Endothelial cell of umbilical vein (primary cell): ENCODE results near the gene XAGE1B. TPM values are rescaled to one million over a fixed set of nuclear protein-coding genes. Genes with fewer than 3 reads are reported as not detected.
"Not testable (repeated sequence)": the region's sequence is repeated elsewhere in the genome, so short reads cannot be mapped to it uniquely, and the experiment has no call there.

ENCODE experiments used
- BruUV-seq: library from RNA; stranded (reverse); fragments of 400-500 nt; replicated peaks from 2 replicates; lab custom pipeline; 2021; lab: Mats Ljungman, UMichigan
- CTCF ChIA-PET: fragments of 300-600, 350-600 bp; sonication (Branson Sonifier 250); formaldehyde crosslinking; loops from one replicate; lab custom pipeline; 2021; ENCODE audit warnings: antibody characterized with exemption, inconsistent platforms; lab: Charles Lee
- POLR2A ChIA-PET: fragments of 300-600, 350-600 bp; sonication (Branson Sonifier 250); formaldehyde crosslinking; loops from one replicate; lab custom pipeline; 2021; ENCODE audit warnings: antibody characterized with exemption, inconsistent platforms; lab: Charles Lee
- DNase-seq: peaks from one replicate; pipeline ENCODE4 v3.0.0-alpha.2; 2011; ENCODE audit warnings: low read depth, low spot score
- FAIRE-seq: peaks from 2 replicates; lab custom pipeline; 2011; peaks lifted over from hg19 to GRCh38; lab: Jason Lieb, UNC
- H2AFZ ChIP-seq: 2 replicates; pipeline ENCODE4 v1.6.0; 2012; ENCODE audit warnings: low read depth, low read length, control low read depth, inconsistent platforms
- H3K27ac ChIP-seq: 2 replicates; pipeline ENCODE4 v1.5.1; 2011; ENCODE audit warnings: low read depth, mild to moderate bottlenecking, control low read depth, low read length, moderate library complexity; ENCODE audit not compliant: insufficient read depth
- H3K27me3 ChIP-seq, 2 experiments: 2 replicates each; pipeline versions ENCODE4 v1.6.0 to v1.6.1; 2011; ENCODE audit warnings: low read length in 2 of 2, mixed read lengths in 1 of 2; ENCODE audit not compliant: control insufficient read depth in 2 of 2, insufficient read depth in 2 of 2
- H3K36me3 ChIP-seq, 2 experiments: 2 replicates in 1 of 2; 3 replicates in 1 of 2; pipeline ENCODE4 v1.5.1; 2011; ENCODE audit warnings: low read length in 2 of 2, mild to moderate bottlenecking in 1 of 2, moderate library complexity in 1 of 2; ENCODE audit not compliant: control insufficient read depth in 2 of 2, insufficient read depth in 2 of 2; ENCODE audit errors: extremely low read depth in 1 of 2
- H3K4me1 ChIP-seq: 3 replicates; pipeline ENCODE4 v1.5.1; 2011; ENCODE audit warnings: mild to moderate bottlenecking, low read length; ENCODE audit not compliant: control insufficient read depth, insufficient read depth; ENCODE audit errors: extremely low read depth
- H3K4me2 ChIP-seq: 2 replicates; pipeline ENCODE4 v1.6.1; 2011; ENCODE audit warnings: low read length, control low read depth, mixed read lengths; ENCODE audit not compliant: insufficient read depth
- H3K4me3 ChIP-seq, 3 experiments: fragments of 200-600 bp in 1 of 3; sonication (generic), shearing (Covaris generic) in 1 of 3; replicated peaks in 1 of 3; 2 replicates each; pipeline ENCODE4 v1.5.1; 2011 to 2016; ENCODE audit warnings: control low read depth in 3 of 3, low read length in 3 of 3, mild to moderate bottlenecking in 2 of 3, inconsistent platforms in 1 of 3, low read depth in 1 of 3, moderate library complexity in 1 of 3; ENCODE audit not compliant: insufficient read depth in 1 of 3
- H3K79me2 ChIP-seq: 2 replicates; pipeline ENCODE4 v1.6.0; 2012; ENCODE audit warnings: low read length, inconsistent platforms; ENCODE audit not compliant: control insufficient read depth, insufficient read depth
- H3K9ac ChIP-seq: replicated peaks from 2 replicates; pipeline ENCODE3; 2011; ENCODE audit warnings: low read length, control low read depth; ENCODE audit not compliant: insufficient read depth; ENCODE audit errors: extremely low read depth
- H3K9me1 ChIP-seq: replicated peaks from 3 replicates; pipeline ENCODE4 v1.6.0; 2011; ENCODE audit warnings: mild to moderate bottlenecking, low read length; ENCODE audit not compliant: control insufficient read depth, insufficient read depth; ENCODE audit errors: extremely low read depth
- H3K9me3 ChIP-seq: replicated peaks from 2 replicates; pipeline ENCODE4 v1.5.1; 2012; ENCODE audit warnings: low read length, inconsistent platforms; ENCODE audit not compliant: control insufficient read depth, insufficient read depth
- H4K20me1 ChIP-seq: replicated peaks from 2 replicates; pipeline ENCODE3; 2011; ENCODE audit warnings: mild to moderate bottlenecking, low read length; ENCODE audit not compliant: control insufficient read depth, insufficient read depth; ENCODE audit errors: extremely low read depth
- FOS ChIP-seq: IDR thresholded peaks from 2 replicates; pipeline ENCODE4 v1.6.1; 2011; ENCODE audit warnings: mild to moderate bottlenecking, low read length, moderate library complexity, borderline replicate concordance; ENCODE audit not compliant: insufficient read depth
- GATA2 ChIP-seq: IDR thresholded peaks from 2 replicates; pipeline ENCODE4 v1.7.0; 2011; ENCODE audit warnings: low read depth, mild to moderate bottlenecking, moderate library complexity, mixed read lengths, low read length; ENCODE audit not compliant: insufficient read length, insufficient read depth
- JUN ChIP-seq: IDR thresholded peaks from 2 replicates; pipeline ENCODE4 v1.6.1; 2011; ENCODE audit warnings: borderline replicate concordance, low read depth; ENCODE audit not compliant: insufficient read length, insufficient read depth
- MYC ChIP-seq: IDR thresholded peaks from one replicate; pipeline ENCODE4 v1.6.1; 2011; ENCODE audit warnings: mild to moderate bottlenecking, low read depth, low read length
- POLR2A ChIP-seq: IDR thresholded peaks from 2 replicates; pipeline ENCODE4 v1.6.1; 2012; ENCODE audit warnings: low read depth, mild to moderate bottlenecking, control low read depth, low read length
- dilution Hi-C: fragments of 300-500 bp; cut with MboI; formaldehyde crosslinking; loops from one replicate; pipeline ENCODE4 v1.15.0; 2019; ENCODE audit warnings: low sequenced_read_pairs; ENCODE audit not compliant: extremely low pct_ligation_motif_present
- intact Hi-C: fragments of 100-400 bp; cut with micrococcal nuclease; formaldehyde crosslinking; loops from one replicate; pipeline ENCODE4 v1.10.0; 2022
- polyA plus RNA-seq, 4 experiments: library from polyadenylated mRNA; depleted of rRNA in 3 of 4; stranded (reverse) in 3 of 4; unstranded in 1 of 4; fragments of >200 nt; gene quantifications; 2 replicates each; pipeline versions ENCODE4 v1.2.1 to v1.2.3, GENCODE V29; 2011 to 2012; ENCODE audit warnings: missing spikeins in 1 of 4
- total RNA-seq: library from RNA; stranded (reverse); gene quantifications from 2 replicates; pipeline ENCODE4 v1.2.3, GENCODE V29; 2021
- TF ChIP-seq, protein P1 (sequence below): IDR thresholded peaks from 2 replicates; pipeline ENCODE4 v1.6.1; 2011; ENCODE audit not compliant: insufficient read depth, insufficient read length

The XAGE1B gene
- total and polyA plus RNA-seq, 2 donors (not counting 3 experiments of a cell fraction or from before 2014, with no cell fraction given), result not detected

- H2AFZ ChIP-seq, result no peak overlapping the region
- CTCF ChIA-PET, result no interaction called here
- TF ChIP-seq, protein P1, sequence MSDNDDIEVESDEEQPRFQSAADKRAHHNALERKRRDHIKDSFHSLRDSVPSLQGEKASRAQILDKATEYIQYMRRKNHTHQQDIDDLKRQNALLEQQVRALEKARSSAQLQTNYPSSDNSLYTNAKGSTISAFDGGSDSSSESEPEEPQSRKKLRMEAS, result no peak
- TF ChIP-seq FOS (no peak), JUN (no peak), POLR2A (no peak), MYC (no peak), GATA2 (no peak)
- H3K9me3 ChIP-seq, result no peaks in the 10 kb centered on the region
- DNase-seq (no peak), FAIRE-seq (no peak)
- intact Hi-C loops, result no loop called here
- no peak overlapping the region for H3K27ac ChIP-seq
- POLR2A ChIA-PET, result no interaction called here
- H3K9ac ChIP-seq, result no peak overlapping the region
- no peak overlapping the region for H3K4me3 ChIP-seq
- no peaks in the 10 kb centered on the region for H3K27me3 ChIP-seq
- no peaks in the 10 kb centered on the region for H4K20me1 ChIP-seq
- no TSS peak for BruUV-seq
- H3K4me2 ChIP-seq, result no peak overlapping the region
- dilution Hi-C loops, result no loop called here
- H3K79me2 ChIP-seq, result no peaks in the 10 kb centered on the region
- no peaks in the 10 kb centered on the region for H3K9me1 ChIP-seq
- H3K36me3 ChIP-seq, result no peaks in the 10 kb centered on the region
- no peaks in the 10 kb centered on the region for H3K4me1 ChIP-seq
Measured at GRCh38 chrX:52542311-52542710, 25.4 kb upstream of the XAGE1B start.

DNA sequence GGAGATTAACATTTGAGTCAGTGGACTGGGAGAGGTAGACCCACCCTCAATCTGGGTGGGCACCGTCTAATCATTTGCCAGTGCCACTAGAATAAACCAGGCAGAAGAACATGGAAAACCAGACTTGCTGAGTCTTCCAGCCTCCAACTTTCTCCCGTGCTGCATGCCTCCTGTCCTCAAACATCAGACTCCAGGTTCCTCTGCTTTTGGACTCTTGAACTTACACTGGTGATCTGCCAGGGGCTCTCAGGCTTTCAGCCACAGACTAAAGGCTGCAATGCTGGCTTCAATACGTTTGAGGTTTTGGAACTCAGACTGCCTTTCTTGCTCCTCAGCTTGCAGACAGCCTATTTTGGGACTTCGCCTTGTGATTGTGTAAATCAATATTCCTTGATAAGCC is 24.2 kb upstream of the XAGE1B start:
- H2AFZ ChIP-seq, POLR2A ChIA-PET, H3K27ac ChIP-seq, H3K27me3 ChIP-seq, H4K20me1 ChIP-seq, intact Hi-C loops, H3K9me1 ChIP-seq, H3K9me3 ChIP-seq, H3K4me3 ChIP-seq, dilution Hi-C loops, BruUV-seq, H3K9ac ChIP-seq, FAIRE-seq, H3K36me3 ChIP-seq, CTCF ChIA-PET, DNase-seq, H3K79me2 ChIP-seq, H3K4me2 ChIP-seq, H3K4me1 ChIP-seq: not testable (repeated sequence)

- intact Hi-C loops, H3K27me3 ChIP-seq, H3K9me1 ChIP-seq, H3K9ac ChIP-seq, H3K4me2 ChIP-seq, H3K79me2 ChIP-seq, CTCF ChIA-PET, H4K20me1 ChIP-seq, H3K36me3 ChIP-seq, H3K4me1 ChIP-seq, POLR2A ChIA-PET, FAIRE-seq, H2AFZ ChIP-seq, H3K9me3 ChIP-seq, dilution Hi-C loops, BruUV-seq, H3K27ac ChIP-seq, DNase-seq, H3K4me3 ChIP-seq: not testable (repeated sequence)
Measured at GRCh38 chrX:52516110-52516986, 515 bp downstream of the XAGE1B start.
